ENCODE data around the gene TYK2.

GRCh38 chr19:10309423-10309822 lies 70.9 kb downstream of the TYK2 start, which contains the start of gene ZGLP1:
- no peak for TF ChIP-seq CTCF (conservative IDR thresholded peaks at IDR 0.05; ENCODE audit: low read depth, low read length)
- no peak for TF ChIP-seq EZH2 (IDR thresholded peaks at IDR 0.05; ENCODE audit: borderline replicate concordance, low read depth, low read length, poor library complexity, severe bottlenecking)
